T follicular helper cell (primary cell): ENCODE results near the gene NR0B2.
A peak's percentile ranks its signal among the peaks of the same experiment; 100 is the strongest.
"Not testable (repeated sequence)": the region's sequence is repeated elsewhere in the genome, so short reads cannot be mapped to it uniquely, and the experiment has no call there.

Source experiments
- DNase-seq: peaks from one replicate; pipeline ENCODE4 v3.0.0-alpha.2; 2020; ENCODE audit warnings: low read depth

NR0B2 gene

DNA sequence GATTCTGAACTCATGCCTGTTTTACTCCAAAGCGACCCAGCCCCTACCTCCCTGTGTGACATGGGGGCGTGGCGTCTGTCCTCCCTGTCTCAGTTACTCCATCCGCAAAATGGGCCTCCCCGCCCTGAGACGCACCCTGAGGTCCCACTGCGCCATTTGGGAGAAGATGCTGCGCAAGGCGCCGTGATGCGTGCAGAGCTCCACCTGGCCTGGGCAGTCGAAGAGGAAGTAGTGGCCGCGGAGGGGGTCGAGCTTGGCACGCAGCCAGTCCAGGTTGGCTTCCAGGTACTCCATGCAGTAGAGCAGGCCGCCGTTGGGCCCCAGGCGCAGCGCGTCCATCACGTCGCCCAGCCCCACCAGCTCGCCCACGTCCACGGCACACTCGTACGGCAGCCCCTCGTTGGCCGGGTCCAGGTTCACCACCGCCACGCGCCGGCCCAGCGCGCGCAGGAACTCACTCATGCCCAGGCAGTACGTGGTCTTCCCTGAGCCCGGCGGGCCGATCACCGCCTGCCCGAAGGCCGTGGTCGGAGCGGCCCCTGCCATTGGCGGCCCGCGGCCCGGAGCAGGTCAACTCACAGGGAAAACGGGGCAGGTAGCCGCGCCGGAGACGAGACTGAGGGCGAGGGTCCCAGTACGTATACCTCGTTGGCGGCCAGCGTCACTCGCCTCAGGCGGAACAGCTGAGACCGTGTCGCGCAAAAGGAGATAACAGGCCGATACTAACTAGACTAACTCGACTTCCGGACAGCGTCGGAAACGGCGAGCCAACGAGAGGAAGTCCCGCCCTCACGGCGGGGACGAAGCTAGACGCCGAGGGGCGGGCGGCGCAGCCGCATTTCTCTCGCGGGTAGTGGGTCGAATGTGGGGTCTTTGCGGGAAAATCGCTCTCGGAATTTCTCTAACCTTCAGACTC, 24.0 kb downstream of the NR0B2 start, which contains the start of gene GPN2:
GPN2 (minus strand) TSS at position 733 of the 916 bp plus-strand sequence; CDS start at position 546, 187 bp downstream.
- DNase-seq = peak; percentile 61

DNA sequence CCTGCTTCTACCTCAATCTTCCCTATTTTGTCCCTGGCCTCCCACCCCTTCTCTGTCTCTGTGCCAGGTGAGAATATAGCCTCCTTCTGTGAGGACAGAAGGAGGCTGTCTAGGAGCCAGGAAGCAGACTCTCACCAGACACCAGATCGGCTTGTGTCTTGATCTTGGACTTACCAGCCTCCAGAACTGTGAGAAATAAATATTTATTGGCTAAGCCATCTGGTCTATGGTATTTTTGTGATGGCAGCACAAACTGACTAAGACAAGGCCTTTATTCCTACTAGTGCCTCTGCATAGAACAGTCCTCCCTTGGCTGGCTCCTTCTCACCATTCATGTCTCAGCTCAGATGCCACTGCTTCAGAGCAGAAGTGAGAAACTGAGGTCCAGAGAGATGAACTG, 25.5 kb downstream of the NR0B2 start:
- DNase-seq = no peak

DNA sequence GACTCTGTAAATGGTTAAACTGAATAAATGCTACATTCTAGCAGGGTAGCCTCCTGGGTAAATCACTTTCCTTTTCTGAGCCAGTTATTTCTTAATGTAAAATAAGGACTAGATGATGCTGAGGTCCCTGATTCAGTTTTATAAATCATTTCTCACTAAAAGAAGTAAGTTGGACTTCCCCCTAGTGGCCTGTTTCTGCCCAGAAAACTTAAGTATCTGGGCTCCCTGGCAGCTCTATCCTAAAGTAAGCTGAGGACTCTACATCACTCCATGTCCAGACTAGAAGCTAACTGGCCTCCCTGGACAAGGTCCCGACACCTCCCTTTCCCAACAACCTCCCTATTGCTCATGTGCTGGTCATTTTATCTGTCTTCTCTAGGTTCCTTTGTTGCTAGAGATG, 26.6 kb downstream of the NR0B2 start:
- DNase-seq = no peak

DNA sequence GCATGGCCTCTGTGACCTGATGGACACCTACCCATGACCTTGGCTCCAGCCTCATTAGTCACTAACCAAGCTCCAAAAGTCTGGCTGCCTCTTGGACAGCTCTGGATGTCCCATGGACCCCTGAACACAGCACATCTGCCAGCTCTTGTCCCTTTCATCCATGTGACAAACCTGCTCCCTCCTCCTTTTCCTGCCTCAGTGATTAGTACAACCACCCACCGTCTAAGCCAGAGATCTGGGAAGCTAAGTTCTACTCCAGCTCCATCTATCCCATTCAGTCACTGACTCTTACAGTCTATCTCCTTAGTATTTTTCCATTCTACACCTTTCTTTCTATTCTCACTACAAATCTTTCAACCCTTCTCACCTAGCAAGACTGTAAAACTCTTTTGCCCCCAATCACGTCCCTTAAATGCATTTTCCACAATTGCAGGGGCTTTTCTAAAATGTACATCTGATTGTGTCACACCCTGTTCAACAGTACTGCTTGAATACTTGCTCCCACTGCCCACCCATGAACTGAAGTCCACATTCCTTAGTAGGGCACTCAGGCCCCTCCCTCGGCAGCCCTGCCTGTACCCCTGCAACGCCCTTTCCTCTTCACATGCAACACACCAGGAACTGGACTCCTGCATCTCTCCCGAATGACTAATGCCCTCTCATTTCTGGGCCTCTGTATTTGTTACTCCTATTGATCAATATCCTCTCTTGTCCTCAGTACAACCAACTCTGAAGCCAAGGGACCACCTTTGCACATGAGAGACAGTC, 30.9 kb downstream of the NR0B2 start:
- no peak for DNase-seq

DNA sequence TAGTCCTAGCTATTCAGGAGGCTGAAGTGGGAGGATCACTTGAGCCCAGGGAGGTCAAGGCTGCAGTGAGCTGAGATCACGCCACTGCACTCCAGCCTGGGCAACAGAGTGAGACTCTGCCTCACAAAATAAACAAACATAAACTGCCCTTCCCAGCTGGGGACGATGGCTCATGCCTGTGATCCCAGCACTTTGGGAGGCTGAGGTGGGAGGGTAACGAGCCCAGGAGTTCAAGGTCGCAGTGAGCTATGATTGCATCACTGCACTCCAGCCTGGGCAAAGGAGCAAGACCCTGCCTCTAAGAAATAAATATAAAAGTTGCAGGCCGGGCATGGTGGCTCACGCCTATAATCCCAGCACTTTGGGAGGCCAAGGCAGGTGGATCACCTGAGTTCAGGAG, 32.2 kb downstream of the NR0B2 start:
- DNase-seq = not testable (repeated sequence)

DNA sequence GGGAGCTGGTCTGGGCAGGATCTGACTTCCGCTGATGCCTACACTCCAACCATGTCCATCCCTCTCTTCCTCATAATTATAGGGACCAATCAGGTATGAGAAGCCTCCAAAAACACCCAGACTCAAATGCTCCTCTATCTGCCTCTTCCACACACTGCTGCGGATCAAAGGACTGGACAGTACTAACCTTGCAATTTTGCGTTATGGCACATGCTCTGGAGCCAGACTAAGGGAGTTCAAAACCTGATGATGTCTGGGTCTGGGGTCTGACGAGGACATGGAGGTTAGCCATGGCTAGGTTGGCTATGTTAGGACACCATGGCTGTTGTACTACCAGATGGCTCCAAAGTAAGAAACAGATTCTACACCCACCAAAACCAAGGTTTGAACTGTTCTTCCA, 34.0 kb downstream of the NR0B2 start:
- DNase-seq = no peak

DNA sequence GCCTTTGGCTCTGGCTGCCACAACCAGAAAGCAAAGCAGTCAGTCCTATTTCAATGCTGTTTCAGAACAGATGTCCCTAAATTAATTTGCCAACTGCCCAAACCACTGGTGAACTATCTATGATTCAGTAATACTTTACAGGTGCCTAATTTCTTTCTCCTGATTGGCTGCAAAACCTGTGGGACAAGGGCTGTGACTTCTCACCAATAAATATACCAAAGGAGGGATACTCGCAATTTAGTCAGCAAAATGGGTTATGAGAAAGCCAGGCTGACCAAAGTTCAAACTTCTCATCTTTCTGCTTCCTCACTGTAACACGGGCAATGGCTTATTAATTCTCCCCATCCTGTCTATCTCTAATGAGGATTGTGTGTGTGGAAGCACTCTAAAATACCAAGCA, 36.4 kb downstream of the NR0B2 start:
- no peak for DNase-seq

DNA sequence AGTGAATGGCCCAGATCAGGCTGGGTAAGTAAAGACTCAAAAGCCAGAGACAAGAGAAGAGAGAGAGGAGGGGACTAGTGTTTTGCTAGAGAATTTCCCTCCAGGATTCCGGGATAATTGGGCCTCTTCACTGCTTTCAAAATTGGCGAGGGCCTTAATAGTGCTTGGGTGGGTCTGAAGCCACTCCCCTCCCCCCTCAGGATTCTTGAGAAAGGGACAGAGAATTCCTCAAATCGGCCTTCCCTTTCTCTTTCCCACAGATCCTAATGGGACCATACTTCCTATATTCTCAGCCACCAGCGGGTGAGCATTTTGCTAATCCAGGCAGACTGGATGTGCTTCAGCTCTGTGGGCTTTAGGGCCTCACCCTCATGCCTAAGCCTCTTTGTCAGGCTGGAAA, 38.9 kb downstream of the NR0B2 start:
- no peak for DNase-seq

DNA sequence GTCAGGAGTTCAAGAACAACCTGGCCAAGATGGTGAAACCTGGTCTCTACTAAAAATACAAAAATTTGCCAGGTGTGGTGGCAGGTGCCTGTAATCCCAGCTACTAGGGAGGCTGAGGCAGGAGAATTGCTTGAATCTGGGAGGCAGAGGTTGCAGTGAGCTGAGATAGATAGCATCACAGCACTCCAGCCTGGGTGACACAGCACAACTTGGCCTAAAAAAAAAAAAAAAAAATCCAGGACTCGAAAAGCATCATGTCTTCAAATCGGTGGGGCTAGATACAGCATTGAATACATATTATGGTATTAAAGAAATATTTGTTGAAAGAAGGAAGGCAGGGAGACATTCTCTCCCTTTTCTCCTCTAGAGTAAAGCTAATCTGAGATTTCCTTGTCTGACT, 40.7 kb downstream of the NR0B2 start:
- DNase-seq = not testable (repeated sequence)

DNA sequence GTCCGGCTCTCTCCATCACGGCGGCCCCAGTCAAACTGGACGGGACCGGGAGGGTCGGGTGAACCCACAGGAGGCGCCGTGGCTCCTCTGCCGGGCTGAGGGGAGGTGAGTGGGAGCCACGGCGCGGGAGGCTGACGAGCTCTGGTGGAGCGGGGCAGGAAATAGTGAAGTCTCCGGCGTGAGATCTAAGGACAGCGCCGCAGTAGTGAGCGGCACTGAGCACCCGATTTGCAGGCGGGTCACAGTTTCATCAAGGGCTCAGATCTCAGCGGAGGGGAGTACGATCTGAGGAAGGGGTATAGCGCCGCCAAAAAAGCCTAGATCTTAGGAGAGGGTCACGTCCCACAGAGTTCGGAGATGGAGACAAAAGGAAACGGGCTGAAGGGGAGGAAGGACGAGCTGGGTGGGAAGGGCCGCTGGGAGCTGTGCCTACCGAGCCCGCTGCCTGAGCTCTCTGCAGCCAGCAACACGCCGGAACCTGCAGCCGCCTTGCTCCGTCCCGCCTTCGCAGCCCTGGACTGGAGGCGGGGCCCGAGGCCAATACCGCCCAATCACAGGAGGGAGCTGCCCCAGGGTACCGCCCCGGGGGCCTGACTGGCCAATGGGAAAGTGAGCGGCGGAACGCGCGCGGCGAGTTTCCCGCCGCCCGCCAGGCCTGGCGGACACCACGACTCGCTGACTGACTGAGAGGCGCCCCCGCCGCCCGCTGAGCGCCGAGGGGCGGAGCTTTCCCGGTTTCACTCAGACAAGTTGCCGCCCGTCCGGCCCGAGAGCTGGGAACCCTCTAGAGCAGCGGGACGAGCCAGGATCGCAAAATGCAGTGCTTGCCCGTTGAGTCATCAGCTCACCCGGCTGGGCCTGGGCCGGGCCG, 48.9 kb downstream of the NR0B2 start:
- peak; percentile 88 for DNase-seq

DNA sequence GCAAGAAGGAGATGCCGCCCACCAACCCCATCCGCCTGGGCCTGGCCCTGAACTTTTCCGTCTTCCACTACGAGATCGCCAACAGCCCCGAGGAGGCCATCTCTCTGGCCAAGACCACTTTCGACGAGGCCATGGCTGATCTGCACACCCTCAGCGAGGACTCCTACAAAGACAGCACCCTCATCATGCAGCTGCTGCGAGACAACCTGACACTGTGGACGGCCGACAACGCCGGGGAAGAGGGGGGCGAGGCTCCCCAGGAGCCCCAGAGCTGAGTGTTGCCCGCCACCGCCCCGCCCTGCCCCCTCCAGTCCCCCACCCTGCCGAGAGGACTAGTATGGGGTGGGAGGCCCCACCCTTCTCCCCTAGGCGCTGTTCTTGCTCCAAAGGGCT, 50.1 kb downstream of the NR0B2 start:
- DNase-seq = no peak

DNA sequence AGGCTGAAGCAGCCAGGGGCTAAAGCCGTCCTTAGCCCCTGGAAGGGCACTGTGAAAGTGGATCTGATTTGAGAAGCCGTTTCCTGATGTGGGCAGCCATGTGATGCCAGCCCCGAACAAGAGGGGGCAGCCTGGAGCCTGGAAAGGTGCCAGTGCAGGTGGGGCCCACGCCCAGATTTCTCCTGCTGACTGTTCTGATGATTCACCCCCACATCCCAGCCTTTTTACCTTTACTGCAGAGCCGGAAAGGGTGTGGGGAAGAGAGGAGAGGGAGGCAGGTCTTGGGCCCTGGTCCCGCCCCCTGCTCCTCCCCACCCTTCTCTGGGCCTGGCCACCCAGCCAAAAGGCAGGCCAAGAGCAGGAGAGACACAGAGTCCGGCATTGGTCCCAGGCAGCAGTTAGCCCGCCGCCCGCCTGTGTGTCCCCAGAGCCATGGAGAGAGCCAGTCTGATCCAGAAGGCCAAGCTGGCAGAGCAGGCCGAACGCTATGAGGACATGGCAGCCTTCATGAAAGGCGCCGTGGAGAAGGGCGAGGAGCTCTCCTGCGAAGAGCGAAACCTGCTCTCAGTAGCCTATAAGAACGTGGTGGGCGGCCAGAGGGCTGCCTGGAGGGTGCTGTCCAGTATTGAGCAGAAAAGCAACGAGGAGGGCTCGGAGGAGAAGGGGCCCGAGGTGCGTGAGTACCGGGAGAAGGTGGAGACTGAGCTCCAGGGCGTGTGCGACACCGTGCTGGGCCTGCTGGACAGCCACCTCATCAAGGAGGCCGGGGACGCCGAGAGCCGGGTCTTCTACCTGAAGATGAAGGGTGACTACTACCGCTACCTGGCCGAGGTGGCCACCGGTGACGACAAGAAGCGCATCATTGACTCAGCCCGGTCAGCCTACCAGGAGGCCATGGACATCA, 50.7 kb downstream of the NR0B2 start, which contains the start of gene SFN:
SFN (plus strand) TSS at position 369 of the 904 bp plus-strand sequence; CDS start at position 433, 64 bp downstream.
- DNase-seq = peak; percentile 25

DNA sequence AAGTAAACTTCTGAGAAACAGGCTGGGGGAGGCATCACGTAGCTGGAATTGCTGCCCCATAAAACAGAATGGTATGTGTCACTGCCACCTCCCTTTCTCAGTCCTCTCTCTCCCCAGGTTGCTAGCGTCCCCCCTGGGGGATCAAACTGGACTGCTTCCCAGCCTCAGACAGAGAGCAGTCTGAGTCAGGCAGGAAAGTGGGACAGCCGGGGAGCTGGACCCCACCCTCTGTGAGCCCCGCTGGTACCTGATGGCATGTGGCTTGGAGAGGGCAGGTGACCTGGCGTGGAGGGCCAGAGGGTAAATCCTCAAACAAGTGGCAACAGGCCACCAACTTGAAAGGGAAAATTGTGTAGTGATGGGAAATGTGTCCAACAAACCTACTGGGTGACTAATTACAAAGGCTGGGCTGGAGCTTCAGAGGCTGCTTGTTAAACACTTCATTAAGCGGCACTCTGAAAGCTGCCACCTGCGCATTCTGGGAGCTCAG, 51.8 kb downstream of the NR0B2 start:
- DNase-seq = no peak
